Measurements from ENCODE around the gene PMEPA1.

DNA sequence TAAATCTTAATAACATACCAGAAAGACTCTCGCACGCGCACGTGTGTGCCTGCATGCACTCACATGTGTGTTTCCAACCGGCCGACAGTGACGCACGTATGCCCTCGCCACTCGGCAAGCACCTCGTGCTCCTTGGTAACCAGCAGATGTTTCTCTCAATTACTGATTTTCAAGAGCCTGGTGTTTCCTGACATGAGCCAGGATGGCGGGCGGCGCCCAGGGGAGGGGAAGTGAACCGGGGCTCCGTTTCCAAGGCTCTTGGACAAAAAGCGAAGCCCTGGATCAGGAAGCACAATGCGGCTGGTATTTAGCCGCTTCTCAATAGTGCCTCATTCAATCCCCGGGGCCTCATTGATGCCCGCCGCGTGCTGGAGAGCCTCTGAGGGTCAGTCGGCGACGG, 37.7 kb downstream of the PMEPA1 start:
- TF ChIP-seq ZNF274 (IDR thresholded peaks at IDR 0.05; ENCODE audit: low read depth, low read length) = no peak
- TF ChIP-seq SUZ12 (IDR thresholded peaks at IDR 0.05; ENCODE audit: extremely low read depth, insufficient read depth, insufficient read length) = no peak
- TF ChIP-seq YY1 (IDR thresholded peaks at IDR 0.05; ENCODE audit: insufficient read depth, insufficient read length) = no peak

All from NT2/D1 (cell line).